BJ (cell line): Measurements from ENCODE around the gene U2AF2. TPM values are rescaled to one million over a fixed set of nuclear protein-coding genes. Genes with fewer than 3 reads are reported as not detected.

Experiments used
- CTCF ChIA-PET: fragments of 350-600 bp; formaldehyde crosslinking; extraction: SDS; loops from one replicate; lab custom pipeline; 2021; ENCODE audit warnings: antibody characterized with exemption, inconsistent platforms; lab: Yijun Ruan, JAX
- POLR2A ChIA-PET: fragments of 300-600 bp; sonication (Branson Sonifier 250); formaldehyde crosslinking; extraction: SDS; loops from one replicate; lab custom pipeline; 2021; ENCODE audit warnings: antibody characterized with exemption; lab: Charles Lee
- DNase-seq: peaks from one replicate; pipeline ENCODE4 v3.0.0-alpha.2; 2011; ENCODE audit warnings: low read depth
- H3K27me3 ChIP-seq: 2 replicates; pipeline ENCODE4 v1.6.0; 2011; ENCODE audit warnings: low read length; ENCODE audit not compliant: control insufficient read depth, insufficient read depth
- H3K36me3 ChIP-seq: 2 replicates; pipeline ENCODE4 v1.5.1; 2011; ENCODE audit warnings: low read length; ENCODE audit not compliant: control insufficient read depth, insufficient read depth
- H3K4me3 ChIP-seq: 2 replicates; pipeline ENCODE4 v1.5.1; 2011; ENCODE audit warnings: low read depth, mild to moderate bottlenecking, control low read depth, low read length
- polyA plus RNA-seq: library from polyadenylated mRNA; depleted of rRNA; stranded (reverse); fragments of >200 nt; gene quantifications from 2 replicates; pipeline ENCODE4 v1.2.3, GENCODE V29; 2011
- TF ChIP-seq, protein P1 (sequence below): IDR thresholded peaks from 2 replicates; pipeline ENCODE4 v1.5.1; 2011; ENCODE audit warnings: low read depth, mild to moderate bottlenecking, control low read depth, inconsistent platforms, low read length, moderate library complexity; ENCODE audit not compliant: insufficient read depth

Gene U2AF2
- polyA plus RNA-seq, 1 experiment, result 170 TPM

DNA sequence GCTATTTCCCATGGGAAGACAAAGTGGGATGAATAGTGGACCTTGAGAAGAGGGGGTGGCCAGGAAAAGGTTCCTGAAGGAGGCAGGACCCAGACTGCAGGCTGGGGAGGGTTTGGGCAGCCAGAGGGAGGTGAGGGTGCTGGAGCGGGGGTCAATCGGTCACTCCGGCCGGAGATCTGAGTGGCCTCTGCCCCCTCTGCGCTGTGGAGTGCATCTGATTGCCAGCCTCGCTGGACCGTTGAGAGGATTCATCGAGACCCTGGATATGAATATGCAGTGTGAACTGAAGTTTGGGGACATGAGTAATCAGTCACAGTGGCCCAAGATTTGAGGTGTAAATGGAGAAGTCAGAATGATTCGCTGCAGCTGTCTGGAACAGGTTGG lies 19.5 kb upstream of the U2AF2 start:
- Histone ChIP-seq H3K27me3 (no peaks in the 10 kb centered on the region), H3K4me3 (peak overlapping the region; percentile 99), H3K36me3 (no peaks in the 10 kb centered on the region; the same call in 1 of the 2 replicates)
- no peak for DNase-seq
- TF ChIP-seq, protein P1, sequence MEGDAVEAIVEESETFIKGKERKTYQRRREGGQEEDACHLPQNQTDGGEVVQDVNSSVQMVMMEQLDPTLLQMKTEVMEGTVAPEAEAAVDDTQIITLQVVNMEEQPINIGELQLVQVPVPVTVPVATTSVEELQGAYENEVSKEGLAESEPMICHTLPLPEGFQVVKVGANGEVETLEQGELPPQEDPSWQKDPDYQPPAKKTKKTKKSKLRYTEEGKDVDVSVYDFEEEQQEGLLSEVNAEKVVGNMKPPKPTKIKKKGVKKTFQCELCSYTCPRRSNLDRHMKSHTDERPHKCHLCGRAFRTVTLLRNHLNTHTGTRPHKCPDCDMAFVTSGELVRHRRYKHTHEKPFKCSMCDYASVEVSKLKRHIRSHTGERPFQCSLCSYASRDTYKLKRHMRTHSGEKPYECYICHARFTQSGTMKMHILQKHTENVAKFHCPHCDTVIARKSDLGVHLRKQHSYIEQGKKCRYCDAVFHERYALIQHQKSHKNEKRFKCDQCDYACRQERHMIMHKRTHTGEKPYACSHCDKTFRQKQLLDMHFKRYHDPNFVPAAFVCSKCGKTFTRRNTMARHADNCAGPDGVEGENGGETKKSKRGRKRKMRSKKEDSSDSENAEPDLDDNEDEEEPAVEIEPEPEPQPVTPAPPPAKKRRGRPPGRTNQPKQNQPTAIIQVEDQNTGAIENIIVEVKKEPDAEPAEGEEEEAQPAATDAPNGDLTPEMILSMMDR, result no peak
- ChIA-PET POLR2A (no interaction called here), CTCF (interaction anchor here (0.7 to 2.2 kb wide), 4 partner anchors 11 to 169 kb away, joined by 3 to 10 read pairs (median 5); partner anchors contain the start of gene ZNF784)

DNA sequence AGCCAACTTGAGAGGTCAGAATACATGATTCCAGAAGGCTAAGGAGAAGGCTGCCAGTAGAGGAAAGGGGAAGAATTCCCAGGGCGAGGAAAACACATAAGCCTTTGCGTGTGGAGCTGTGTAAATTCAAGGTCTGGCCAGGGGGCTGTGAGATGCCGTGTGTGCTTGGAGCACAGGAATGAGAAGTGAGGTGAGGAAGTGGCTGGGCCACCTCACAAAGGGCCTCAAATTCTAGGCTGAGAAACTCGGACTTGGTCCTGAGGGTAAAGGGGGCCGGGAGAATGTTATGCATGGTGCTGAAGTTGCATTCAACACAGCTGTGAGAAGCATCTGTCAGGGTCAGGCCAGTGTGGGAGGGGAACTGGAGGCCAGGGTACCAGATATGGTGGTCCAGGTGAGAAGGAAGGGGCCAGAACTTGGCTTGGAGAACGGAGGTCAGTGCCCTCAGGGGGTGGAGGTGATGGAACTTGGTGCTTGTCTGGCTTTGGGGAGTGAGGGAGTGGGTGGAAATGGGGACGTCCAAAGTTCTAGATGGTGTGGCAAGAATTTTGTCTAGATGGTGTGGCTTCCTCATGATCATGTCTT lies 18.9 kb upstream of the U2AF2 start:
- peak overlapping the region; percentile 99 for H3K4me3 ChIP-seq
- CTCF ChIA-PET, result interaction anchor here (0.9 to 2.2 kb wide), 5 partner anchors 12 to 132 kb away, joined by 3 to 10 read pairs (median 4); partner anchors contain the start of gene ZNF784
- POLR2A ChIA-PET, result interaction anchor here (1.0 kb wide), 1 partner anchor 12 kb away, joined by 4 read pairs; the partner anchor contains the start of gene CCDC106
- H3K36me3 ChIP-seq, result no peaks in the 10 kb centered on the region; the same call in 1 of the 2 replicates
- H3K27me3 ChIP-seq, result no peaks in the 10 kb centered on the region
- DNase-seq, result no peak
- TF ChIP-seq, protein P1, result no peak

DNA sequence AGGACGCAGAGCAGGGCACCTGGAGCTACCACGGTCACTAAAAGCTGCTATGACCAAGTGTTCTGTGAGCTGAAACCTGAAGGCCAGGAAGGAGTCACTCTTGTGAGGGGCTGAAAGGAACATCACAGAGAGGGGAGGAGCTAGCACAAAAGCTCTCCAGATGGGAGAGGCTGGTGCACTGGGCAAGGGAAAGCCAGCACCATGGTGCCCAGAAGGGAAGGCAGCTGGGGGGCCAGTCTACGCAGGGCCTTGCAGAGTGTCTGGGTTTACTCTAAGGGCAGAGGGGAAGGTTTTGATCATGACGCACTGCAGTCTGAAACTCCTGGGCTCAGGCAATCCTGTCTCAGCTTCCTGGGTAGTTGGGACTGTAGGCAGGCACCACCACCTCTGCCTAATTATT lies 18.1 kb upstream of the U2AF2 start:
- no peaks in the 10 kb centered on the region for H3K27me3 ChIP-seq
- ChIA-PET CTCF (interaction anchor here (1.5 to 2.2 kb wide), 4 partner anchors 12 to 133 kb away, joined by 4 to 10 read pairs (median 4); partner anchors contain the start of gene ZNF784), POLR2A (interaction anchor here (0.6 to 1.0 kb wide), 2 partner anchors 11 to 18 kb away, joined by 3 to 4 read pairs; partner anchors contain the start of gene CCDC106)
- TF ChIP-seq, protein P1, result no peak
- H3K4me3 ChIP-seq, result no peak overlapping the region
- H3K36me3 ChIP-seq, result no peaks in the 10 kb centered on the region; the same call in 1 of the 2 replicates
- no peak for DNase-seq

DNA sequence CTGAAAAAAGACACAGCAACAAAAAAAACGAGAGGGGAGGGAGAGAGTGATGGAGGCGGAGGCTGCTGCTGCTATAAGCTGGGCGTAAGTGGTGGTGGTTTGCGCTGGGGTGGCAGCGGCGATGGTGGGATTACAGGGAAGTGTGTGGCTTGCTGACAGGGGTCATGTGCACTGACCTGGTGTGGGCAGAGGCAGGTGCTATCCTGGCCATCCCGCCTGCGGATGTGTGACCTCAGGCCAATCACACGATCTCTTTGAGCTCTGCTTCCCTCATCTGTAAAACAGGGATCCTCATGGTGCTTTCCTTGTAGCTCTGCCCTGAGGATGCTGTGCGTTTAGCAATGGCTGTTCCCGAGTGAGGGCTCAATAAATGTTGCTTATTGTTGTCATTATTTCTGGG lies 17.3 kb upstream of the U2AF2 start:
- TF ChIP-seq, protein P1, result no peak
- POLR2A ChIA-PET, result no interaction called here
- H3K36me3 ChIP-seq, result no peaks in the 10 kb centered on the region; the same call in 1 of the 2 replicates
- H3K27me3 ChIP-seq, result no peaks in the 10 kb centered on the region
- no peak for DNase-seq
- CTCF ChIA-PET, result interaction anchor here (1.1 to 1.8 kb wide), 2 partner anchors 13 to 17 kb away, joined by 4 to 5 read pairs; partner anchors contain the start of genes U2AF2 and ZNF784
- no peak overlapping the region for H3K4me3 ChIP-seq

DNA sequence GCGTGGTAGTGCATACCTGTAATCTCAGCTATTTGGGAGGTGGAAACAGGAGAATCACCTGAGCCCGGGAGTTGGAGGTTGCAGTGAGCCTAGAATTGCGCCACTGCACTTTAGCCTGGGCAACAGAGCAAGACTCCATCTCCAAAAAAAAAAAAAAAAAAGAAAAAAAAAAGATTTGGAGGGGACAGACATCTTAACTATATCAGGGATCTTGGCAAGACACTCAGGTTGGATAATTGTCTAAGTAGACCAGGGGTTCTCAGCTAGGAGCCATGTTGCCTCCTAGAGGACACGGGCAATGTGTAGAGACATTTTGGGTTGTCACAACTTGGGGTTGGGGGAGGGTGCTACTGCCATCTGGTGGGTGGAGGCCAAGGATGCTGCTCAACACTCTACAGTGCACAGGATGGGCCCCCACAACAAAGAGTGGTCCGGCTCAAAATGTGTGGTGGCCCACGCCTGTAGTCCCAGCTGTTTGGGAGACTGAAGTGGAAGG lies 15.9 kb upstream of the U2AF2 start:
- CTCF ChIA-PET, result interaction anchor here (1.0 to 2.5 kb wide), 4 partner anchors 12 to 33 kb away, joined by 3 to 9 read pairs (median 6); partner anchors contain the start of gene U2AF2
- H3K4me3 ChIP-seq, result no peak overlapping the region
- TF ChIP-seq, protein P1, result peak; percentile 55
- no peaks in the 10 kb centered on the region; the same call in 1 of the 2 replicates for H3K36me3 ChIP-seq
- DNase-seq, result no peak
- H3K27me3 ChIP-seq, result no peaks in the 10 kb centered on the region
- POLR2A ChIA-PET, result no interaction called here
